Fibroblast of lung (primary cell): ENCODE results near the gene CFAP97D1. TPM values are rescaled to one million over a fixed set of nuclear protein-coding genes. Genes with fewer than 3 reads are reported as not detected.

Experiments
- DNase-seq, 2 donors: peaks; one replicate each; pipeline versions ENCODE4 v3.0.0 to v3.0.0-alpha.2; 2010; ENCODE audit warnings: low read depth in 2 of 2
- H2AFZ ChIP-seq: 2 replicates; pipeline ENCODE4 v1.5.1; 2012; ENCODE audit warnings: low read length, control low read depth, inconsistent platforms
- H3K27ac ChIP-seq: 2 replicates; pipeline ENCODE4 v1.5.1; 2011; ENCODE audit warnings: low read length, control low read depth; ENCODE audit not compliant: insufficient read depth
- H3K27me3 ChIP-seq: 2 replicates; pipeline ENCODE4 v1.5.1; 2011; ENCODE audit warnings: mild to moderate bottlenecking, low read length; ENCODE audit not compliant: control insufficient read depth, insufficient read depth
- H3K36me3 ChIP-seq: 2 replicates; pipeline ENCODE4 v1.5.1; 2011; ENCODE audit warnings: low read length; ENCODE audit not compliant: control insufficient read depth, insufficient read depth
- H3K4me1 ChIP-seq: 2 replicates; pipeline ENCODE4 v1.5.1; 2011; ENCODE audit warnings: low read length; ENCODE audit not compliant: control insufficient read depth, insufficient read depth; ENCODE audit errors: extremely low read depth
- H3K4me2 ChIP-seq: 2 replicates; pipeline ENCODE4 v1.5.1; 2011; ENCODE audit warnings: low read length, control low read depth; ENCODE audit not compliant: insufficient read depth; ENCODE audit errors: extremely low read depth
- H3K4me3 ChIP-seq, 4 experiments: fragments of 200-600 bp in 1 of 4; sonication (generic) in 1 of 4; replicated peaks in 1 of 4; 2 replicates each; pipeline ENCODE4 v1.5.1; 2011 to 2016; ENCODE audit warnings: low read length in 4 of 4, low read depth in 3 of 4, mild to moderate bottlenecking in 3 of 4, control low read depth in 2 of 4, inconsistent platforms in 1 of 4, mixed read lengths in 1 of 4; ENCODE audit not compliant: insufficient read depth in 1 of 4; ENCODE audit errors: control extremely low read depth in 1 of 4
- H3K79me2 ChIP-seq: 2 replicates; pipeline ENCODE4 v1.5.1; 2012; ENCODE audit warnings: mild to moderate bottlenecking, low read length, inconsistent platforms; ENCODE audit not compliant: control insufficient read depth, insufficient read depth
- H3K9ac ChIP-seq: 2 replicates; pipeline ENCODE4 v1.5.1; 2011; ENCODE audit warnings: mild to moderate bottlenecking, low read length, control low read depth; ENCODE audit not compliant: insufficient read depth
- H3K9me3 ChIP-seq: 2 replicates; pipeline ENCODE4 v1.5.1; 2012; ENCODE audit warnings: low read depth, low read length; ENCODE audit not compliant: control insufficient read depth, insufficient read depth
- H4K20me1 ChIP-seq: 2 replicates; pipeline ENCODE4 v1.5.1; 2011; ENCODE audit warnings: low read length; ENCODE audit not compliant: control insufficient read depth, insufficient read depth; ENCODE audit errors: extremely low read depth
- EZH2 ChIP-seq: IDR thresholded peaks from 2 replicates; pipeline ENCODE4 v1.5.1; 2012; ENCODE audit warnings: low read length, control low read depth, mild to moderate bottlenecking; ENCODE audit errors: missing control alignments
- polyA plus RNA-seq, 2 donors: library from polyadenylated mRNA; depleted of rRNA in 1 of 2; stranded (reverse) in 1 of 2; unstranded in 1 of 2; fragments of >200 nt; gene quantifications; 2 replicates each; pipeline ENCODE4 v1.2.1, GENCODE V29; 2011 to 2012; ENCODE audit warnings: missing spikeins in 1 of 2
- total RNA-seq: library from RNA; depleted of rRNA; stranded (reverse); fragments of >200 nt; gene quantifications from 2 replicates; pipeline ENCODE4 v1.2.1, GENCODE V29; 2014
- TF ChIP-seq, protein P1 (sequence below), 2 donors: IDR thresholded peaks in 1 of 2; conservative IDR thresholded peaks in 1 of 2; 1 replicate in 1 of 2; 2 replicates in 1 of 2; pipeline ENCODE4 v1.5.1; 2011 to 2012; ENCODE audit warnings: low read length in 2 of 2, control low read depth in 1 of 2, inconsistent platforms in 1 of 2, low read depth in 1 of 2, mild to moderate bottlenecking in 1 of 2

The CFAP97D1 gene
- total and polyA plus RNA-seq, 2 donors (not counting 1 experiment from before 2014, with no cell fraction given), result under 0.01 to 0.02 TPM

DNA sequence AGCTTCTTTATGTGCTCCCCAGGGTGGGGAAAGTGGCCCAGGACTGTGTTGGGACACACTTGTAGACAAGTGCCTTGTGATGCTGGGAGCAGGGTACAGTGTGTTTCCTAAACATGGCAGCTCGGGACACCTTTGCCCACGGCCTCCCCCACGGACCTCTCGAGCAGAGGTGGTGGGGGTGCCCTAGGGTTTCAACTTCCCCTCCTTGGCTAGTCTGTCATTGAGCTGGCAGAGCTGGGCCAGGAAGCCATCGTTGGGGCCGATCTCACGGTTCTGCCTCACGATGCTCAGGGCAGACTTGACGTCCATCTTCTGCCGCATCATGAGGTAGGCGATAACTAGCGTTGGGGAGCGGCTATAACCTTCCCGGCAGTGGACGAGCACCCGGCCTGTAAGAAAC lies 10.8 kb upstream of the CFAP97D1 start:
- no peaks in the 10 kb centered on the region for H3K27me3 ChIP-seq
- DNase-seq, result no peak
- H3K36me3 ChIP-seq, result peaks cover 17% of the 10 kb centered on the region
- no peak overlapping the region for H2AFZ ChIP-seq
- no peak overlapping the region for H3K9ac ChIP-seq
- H3K9me3 ChIP-seq, result no peaks in the 10 kb centered on the region
- H4K20me1 ChIP-seq, result no peaks in the 10 kb centered on the region
- no peak overlapping the region for H3K27ac ChIP-seq
- no peak overlapping the region for H3K4me2 ChIP-seq
- H3K79me2 ChIP-seq, result no peaks in the 10 kb centered on the region
- H3K4me3 ChIP-seq, result no peak overlapping the region
- TF ChIP-seq, protein P1, sequence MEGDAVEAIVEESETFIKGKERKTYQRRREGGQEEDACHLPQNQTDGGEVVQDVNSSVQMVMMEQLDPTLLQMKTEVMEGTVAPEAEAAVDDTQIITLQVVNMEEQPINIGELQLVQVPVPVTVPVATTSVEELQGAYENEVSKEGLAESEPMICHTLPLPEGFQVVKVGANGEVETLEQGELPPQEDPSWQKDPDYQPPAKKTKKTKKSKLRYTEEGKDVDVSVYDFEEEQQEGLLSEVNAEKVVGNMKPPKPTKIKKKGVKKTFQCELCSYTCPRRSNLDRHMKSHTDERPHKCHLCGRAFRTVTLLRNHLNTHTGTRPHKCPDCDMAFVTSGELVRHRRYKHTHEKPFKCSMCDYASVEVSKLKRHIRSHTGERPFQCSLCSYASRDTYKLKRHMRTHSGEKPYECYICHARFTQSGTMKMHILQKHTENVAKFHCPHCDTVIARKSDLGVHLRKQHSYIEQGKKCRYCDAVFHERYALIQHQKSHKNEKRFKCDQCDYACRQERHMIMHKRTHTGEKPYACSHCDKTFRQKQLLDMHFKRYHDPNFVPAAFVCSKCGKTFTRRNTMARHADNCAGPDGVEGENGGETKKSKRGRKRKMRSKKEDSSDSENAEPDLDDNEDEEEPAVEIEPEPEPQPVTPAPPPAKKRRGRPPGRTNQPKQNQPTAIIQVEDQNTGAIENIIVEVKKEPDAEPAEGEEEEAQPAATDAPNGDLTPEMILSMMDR (conservative IDR thresholded peaks at IDR 0.05 in 1 of 2, IDR thresholded peaks at IDR 0.05 in 1 of 2; ENCODE audit: low read depth in 1 of 2, low read length in 2 of 2), result no peak
- no peak for TF ChIP-seq EZH2
- H3K4me1 ChIP-seq, result no peaks in the 10 kb centered on the region

DNA sequence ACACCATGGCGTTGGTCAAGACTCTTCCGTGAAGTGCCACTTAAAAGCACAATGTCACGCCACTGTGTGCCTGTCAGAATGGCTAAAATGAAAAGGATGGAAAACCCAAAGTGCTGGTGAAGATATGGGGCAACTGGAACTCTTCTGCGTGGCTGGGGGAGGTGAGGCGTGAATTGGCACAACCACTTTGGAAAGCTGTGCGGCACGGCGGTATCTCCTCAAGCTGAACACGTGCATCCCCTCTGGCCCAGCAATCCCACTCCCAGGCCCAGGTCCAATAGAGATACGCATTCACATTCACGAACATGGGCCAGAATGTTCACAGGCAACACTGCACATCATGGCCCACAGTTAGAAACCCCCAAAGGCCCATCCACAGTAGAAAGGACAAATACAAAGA lies 10.4 kb upstream of the CFAP97D1 start:
- no peaks in the 10 kb centered on the region for H3K79me2 ChIP-seq
- H3K4me3 ChIP-seq, result no peak overlapping the region
- no peaks in the 10 kb centered on the region for H3K4me1 ChIP-seq
- H3K4me2 ChIP-seq, result no peak overlapping the region
- H3K27ac ChIP-seq, result no peak overlapping the region
- H2AFZ ChIP-seq, result no peak overlapping the region
- no peak overlapping the region for H3K9ac ChIP-seq
- H4K20me1 ChIP-seq, result no peaks in the 10 kb centered on the region
- no peak for DNase-seq
- H3K27me3 ChIP-seq, result no peaks in the 10 kb centered on the region
- no peaks in the 10 kb centered on the region for H3K9me3 ChIP-seq
- peaks cover 21% of the 10 kb centered on the region for H3K36me3 ChIP-seq
- TF ChIP-seq, protein P1 (conservative IDR thresholded peaks at IDR 0.05 in 1 of 2, IDR thresholded peaks at IDR 0.05 in 1 of 2; ENCODE audit: low read depth in 1 of 2, low read length in 2 of 2), result no peak
- no peak for TF ChIP-seq EZH2

DNA sequence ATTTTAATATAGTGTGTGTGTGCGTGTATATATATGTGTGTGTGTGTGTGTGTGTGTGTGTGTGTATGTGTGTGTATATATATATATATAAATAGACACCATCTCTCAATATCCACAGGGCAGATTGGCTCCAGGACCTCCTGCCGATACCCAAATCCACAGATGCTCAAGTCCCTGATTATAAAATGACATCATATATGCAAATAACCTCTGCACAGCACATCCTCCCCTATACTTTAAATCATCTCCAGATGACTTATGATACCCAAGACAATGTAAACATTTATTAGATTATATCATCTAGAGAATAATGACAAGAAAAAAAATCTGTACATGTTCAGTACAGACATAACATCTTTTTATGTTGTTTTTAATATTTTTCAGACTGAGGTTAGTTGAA lies 9.3 kb upstream of the CFAP97D1 start:
- TF ChIP-seq, protein P1 (conservative IDR thresholded peaks at IDR 0.05 in 1 of 2, IDR thresholded peaks at IDR 0.05 in 1 of 2; ENCODE audit: low read depth in 1 of 2, low read length in 2 of 2), result no peak
- TF ChIP-seq EZH2, result no peak
- no peak overlapping the region for H2AFZ ChIP-seq
- H3K9me3 ChIP-seq, result no peaks in the 10 kb centered on the region
- no peaks in the 10 kb centered on the region for H3K4me1 ChIP-seq
- no peak overlapping the region for H3K4me3 ChIP-seq
- H3K27ac ChIP-seq, result no peak overlapping the region
- H3K4me2 ChIP-seq, result no peak overlapping the region
- H3K36me3 ChIP-seq, result peaks cover 21% of the 10 kb centered on the region
- H3K9ac ChIP-seq, result no peak overlapping the region
- H4K20me1 ChIP-seq, result no peaks in the 10 kb centered on the region
- H3K79me2 ChIP-seq, result peaks cover 7% of the 10 kb centered on the region
- DNase-seq, result no peak
- H3K27me3 ChIP-seq, result no peaks in the 10 kb centered on the region
